ENCODE results near the gene HNRNPF.
"Not testable (repeated sequence)": the region's sequence is repeated elsewhere in the genome, so short reads cannot be mapped to it uniquely, and the experiment has no call there.

Gene HNRNPF

DNA sequence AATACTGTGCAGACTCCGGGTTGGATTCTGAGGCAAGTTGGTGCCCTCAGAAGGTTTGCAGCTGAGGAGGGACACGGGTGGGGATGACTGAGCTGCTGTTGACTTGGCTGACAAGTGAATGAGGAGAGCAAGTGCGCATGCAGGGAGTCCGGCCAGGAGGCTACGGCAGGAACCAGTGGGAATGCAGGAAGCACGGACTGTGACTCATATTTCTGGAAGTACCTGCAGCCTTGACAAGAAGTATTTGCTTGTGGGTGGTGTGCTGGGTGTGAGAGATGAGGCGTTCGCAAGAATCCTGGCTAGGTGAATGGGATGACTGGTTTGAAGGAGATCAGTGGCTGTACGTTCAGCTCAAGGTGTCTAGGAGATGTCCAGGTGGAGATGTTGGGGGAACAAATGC, 68.4 kb downstream of the HNRNPF start:
- Mint-ChIP-seq H3K27ac (peak overlapping the region; percentile 15), H3K36me3 (no peaks in the 10 kb centered on the region), H3K4me3 (no peak overlapping the region), H3K9me3 (no peaks in the 10 kb centered on the region), H3K4me1 (peaks cover 25% of the 10 kb centered on the region)
- DNase-seq (ENCODE audit: low spot score in 2 of 2), result no peak
- no peak for ATAC-seq

DNA sequence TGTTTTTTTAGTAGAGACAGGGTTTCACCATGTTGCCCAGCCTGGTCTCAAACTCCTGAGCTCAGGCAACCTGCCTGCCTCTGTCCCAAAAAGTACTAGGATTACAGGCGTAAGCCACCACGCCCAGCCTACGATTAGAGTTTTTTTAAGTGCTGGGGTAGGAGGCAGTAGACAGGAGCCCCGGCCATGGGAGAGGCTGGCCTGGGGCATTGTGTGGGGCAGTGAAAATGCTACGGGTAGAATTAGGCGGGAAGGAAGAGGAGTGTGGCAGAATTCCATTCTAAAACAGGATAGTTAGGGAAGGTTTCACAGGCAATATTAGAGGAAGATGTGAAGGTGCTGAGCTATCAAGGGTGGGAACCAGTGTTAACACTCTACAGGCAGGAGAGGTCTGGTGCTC, 68.9 kb downstream of the HNRNPF start:
- no peak for DNase-seq (ENCODE audit: low spot score in 2 of 2)

DNA sequence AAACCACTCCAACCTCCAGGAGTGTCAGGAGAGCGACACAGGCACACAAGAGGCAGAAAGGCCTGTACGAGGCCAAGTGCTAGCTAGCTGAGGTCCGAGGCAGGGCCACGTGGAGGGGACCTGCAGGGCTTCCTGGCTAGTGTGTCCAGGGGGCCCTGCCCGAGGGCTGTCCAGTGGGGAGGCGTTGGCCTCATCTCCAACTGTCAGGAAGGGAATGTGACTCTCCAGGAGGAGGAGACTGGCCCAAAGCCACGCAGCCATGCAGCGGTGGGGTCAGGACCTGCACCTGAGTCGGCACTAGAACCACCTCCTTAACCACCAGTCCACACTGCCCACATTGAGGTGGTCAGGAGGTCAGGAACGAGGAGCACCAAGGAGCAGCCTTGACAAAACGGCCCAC, 69.8 kb downstream of the HNRNPF start:
- H3K4me3 Mint-ChIP-seq, result no peak overlapping the region
- no peaks in the 10 kb centered on the region for H3K9me3 Mint-ChIP-seq
- H3K36me3 Mint-ChIP-seq, result no peaks in the 10 kb centered on the region
- ATAC-seq (no peak), DNase-seq (ENCODE audit: low spot score in 2 of 2) (no peak)
- no peak overlapping the region for H3K27ac Mint-ChIP-seq
- H3K4me1 Mint-ChIP-seq, result peaks cover 17% of the 10 kb centered on the region

More for the DNA sequence above, 68.9 kb downstream of the HNRNPF start:
- Mint-ChIP-seq H3K27ac (peak overlapping the region; percentile 15), H3K36me3 (no peaks in the 10 kb centered on the region), H3K4me1 (peaks cover 25% of the 10 kb centered on the region), H3K9me3 (no peaks in the 10 kb centered on the region), H3K4me3 (no peak overlapping the region)
- ATAC-seq, result no peak

DNA sequence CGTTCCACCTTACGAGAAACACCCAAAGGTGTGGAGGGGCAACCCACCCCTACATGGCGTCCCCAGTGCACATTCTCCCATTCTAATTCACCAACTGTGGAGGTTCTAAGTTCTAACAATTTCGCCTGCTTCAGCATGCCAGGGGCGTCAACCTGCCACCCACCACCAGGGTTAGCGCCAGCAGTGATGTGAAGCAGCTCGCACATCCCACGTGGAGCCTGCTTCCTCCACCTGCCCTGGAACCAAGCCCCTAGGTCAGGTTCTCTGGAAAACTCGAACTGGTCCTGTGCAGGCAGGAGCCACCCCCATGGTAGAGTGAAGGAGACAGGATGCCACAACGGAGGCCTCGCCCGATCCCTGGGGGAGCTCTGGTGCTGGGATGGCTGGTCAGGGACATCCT, 70.9 kb downstream of the HNRNPF start:
- H3K4me1 Mint-ChIP-seq, result peaks cover 16% of the 10 kb centered on the region
- no peak overlapping the region for H3K4me3 Mint-ChIP-seq
- ATAC-seq (no peak), DNase-seq (ENCODE audit: low spot score in 2 of 2) (no peak)
- H3K27ac Mint-ChIP-seq, result no peak overlapping the region
- no peaks in the 10 kb centered on the region for H3K36me3 Mint-ChIP-seq
- H3K9me3 Mint-ChIP-seq, result no peaks in the 10 kb centered on the region

DNA sequence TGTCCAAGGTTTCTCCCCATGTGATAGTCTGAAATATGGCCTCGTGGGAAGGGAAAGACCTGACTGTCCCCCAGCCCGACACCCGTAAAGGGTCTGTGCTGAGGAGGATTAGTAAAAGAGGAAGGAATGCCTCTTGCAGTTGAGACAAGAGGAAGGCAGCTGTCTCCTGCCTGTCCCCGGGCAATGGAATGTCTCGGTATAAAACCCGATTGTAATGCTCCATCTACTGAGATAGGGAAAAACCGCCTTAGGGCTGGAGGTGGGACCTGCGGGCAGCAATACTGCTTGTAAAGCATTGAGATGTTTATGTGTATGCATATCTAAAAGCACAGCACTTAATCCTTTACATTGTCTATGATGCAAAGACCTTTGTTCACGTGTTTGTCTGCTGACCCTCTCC, 71.5 kb downstream of the HNRNPF start:
- H3K36me3 Mint-ChIP-seq; H3K9me3 Mint-ChIP-seq; H3K27ac Mint-ChIP-seq; H3K4me3 Mint-ChIP-seq; ATAC-seq; DNase-seq (ENCODE audit: low spot score in 2 of 2): not testable (repeated sequence)
- H3K4me1 Mint-ChIP-seq, result peaks cover 22% of the 10 kb centered on the region

DNA sequence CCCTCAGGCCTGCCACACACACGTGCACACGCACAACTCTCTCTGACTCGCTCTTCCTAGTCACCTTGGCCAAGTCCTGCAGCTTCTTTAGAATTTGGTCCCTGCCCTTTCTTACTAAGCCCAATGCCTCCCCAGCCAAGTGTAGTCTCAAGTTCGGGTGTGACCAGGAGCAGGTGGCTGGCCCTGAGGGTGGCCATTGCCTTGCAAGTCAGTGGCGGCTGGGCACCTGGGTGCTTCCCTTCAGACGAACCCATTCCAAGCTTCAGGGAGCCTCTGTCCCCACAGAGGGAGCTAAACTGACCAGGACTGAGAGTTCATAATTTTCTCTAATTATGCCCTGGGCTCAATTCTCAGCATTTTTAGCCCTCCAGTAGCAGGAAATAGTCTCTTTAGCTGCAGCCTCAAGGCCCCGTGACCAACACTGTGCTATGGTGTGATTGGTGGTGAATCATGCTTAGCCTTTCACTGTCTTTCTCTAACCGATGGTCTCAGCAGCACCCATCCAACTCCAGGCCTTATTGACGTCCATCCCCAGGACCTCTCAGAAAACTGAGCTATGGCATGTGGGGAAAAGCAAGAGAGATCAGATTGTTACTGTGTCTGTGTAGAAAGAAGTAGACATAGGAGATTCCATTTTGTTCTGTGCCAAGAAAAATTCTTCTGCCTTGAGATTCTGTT, 72.2 kb downstream of the HNRNPF start:
- Mint-ChIP-seq H3K4me3 (no peak overlapping the region), H3K4me1 (peaks cover 29% of the 10 kb centered on the region), H3K9me3 (no peaks in the 10 kb centered on the region), H3K36me3 (no peaks in the 10 kb centered on the region), H3K27ac (no peak overlapping the region)
- no peak for DNase-seq (ENCODE audit: low spot score in 2 of 2)
- ATAC-seq, result no peak

DNA sequence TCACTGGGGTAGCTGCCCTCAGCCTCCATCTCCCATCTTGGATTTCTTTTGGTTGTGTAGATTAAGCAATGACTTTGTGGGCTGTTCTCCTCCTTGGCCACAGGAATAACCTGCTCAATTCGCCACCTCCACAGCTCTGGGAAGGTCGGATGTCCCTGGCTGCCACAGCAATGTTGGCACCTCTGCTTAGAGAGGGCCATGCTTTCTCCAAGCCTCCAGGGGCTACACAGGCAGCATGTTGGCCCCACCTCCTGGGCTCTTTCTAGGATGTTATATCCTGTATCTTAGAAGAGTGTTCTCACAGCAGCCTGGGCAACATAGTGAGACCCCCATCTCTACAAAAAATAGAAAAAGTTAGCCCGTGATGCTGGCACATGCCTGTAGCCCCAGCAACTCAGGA, 72.9 kb downstream of the HNRNPF start:
- no peak overlapping the region for H3K4me3 Mint-ChIP-seq
- no peaks in the 10 kb centered on the region for H3K36me3 Mint-ChIP-seq
- no peaks in the 10 kb centered on the region for H3K9me3 Mint-ChIP-seq
- peaks cover 32% of the 10 kb centered on the region for H3K4me1 Mint-ChIP-seq
- ATAC-seq (no peak), DNase-seq (ENCODE audit: low spot score in 2 of 2) (no peak)
- no peak overlapping the region for H3K27ac Mint-ChIP-seq
